ENCODE measurements around the gene RDH8.

DNA sequence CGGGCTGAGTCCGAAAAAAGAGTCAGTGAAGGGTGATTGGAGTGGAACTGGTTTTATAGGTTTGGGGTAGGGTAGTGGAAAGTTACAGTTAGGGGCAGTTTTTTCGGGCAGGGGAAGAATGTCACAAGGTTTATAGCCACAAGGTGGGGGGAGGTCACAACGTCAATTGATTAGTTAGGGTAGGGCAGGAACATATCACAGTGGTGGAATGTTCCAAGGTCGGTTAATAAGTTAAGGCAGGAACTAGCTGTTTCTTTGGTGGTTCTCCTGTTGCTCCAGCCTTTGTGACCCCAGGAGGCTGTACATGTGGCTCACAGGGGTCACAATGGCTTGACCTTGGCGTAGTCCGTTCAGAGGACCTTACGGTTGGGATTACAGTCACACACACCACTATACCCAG lies 20.3 kb downstream of the RDH8 start:
- TF ChIP-seq, protein P1, sequence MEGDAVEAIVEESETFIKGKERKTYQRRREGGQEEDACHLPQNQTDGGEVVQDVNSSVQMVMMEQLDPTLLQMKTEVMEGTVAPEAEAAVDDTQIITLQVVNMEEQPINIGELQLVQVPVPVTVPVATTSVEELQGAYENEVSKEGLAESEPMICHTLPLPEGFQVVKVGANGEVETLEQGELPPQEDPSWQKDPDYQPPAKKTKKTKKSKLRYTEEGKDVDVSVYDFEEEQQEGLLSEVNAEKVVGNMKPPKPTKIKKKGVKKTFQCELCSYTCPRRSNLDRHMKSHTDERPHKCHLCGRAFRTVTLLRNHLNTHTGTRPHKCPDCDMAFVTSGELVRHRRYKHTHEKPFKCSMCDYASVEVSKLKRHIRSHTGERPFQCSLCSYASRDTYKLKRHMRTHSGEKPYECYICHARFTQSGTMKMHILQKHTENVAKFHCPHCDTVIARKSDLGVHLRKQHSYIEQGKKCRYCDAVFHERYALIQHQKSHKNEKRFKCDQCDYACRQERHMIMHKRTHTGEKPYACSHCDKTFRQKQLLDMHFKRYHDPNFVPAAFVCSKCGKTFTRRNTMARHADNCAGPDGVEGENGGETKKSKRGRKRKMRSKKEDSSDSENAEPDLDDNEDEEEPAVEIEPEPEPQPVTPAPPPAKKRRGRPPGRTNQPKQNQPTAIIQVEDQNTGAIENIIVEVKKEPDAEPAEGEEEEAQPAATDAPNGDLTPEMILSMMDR (IDR thresholded peaks at IDR 0.05), result no peak
- TF ChIP-seq POLR2A (IDR thresholded peaks at IDR 0.05; ENCODE audit: low read depth) (no peak), EP300 (IDR thresholded peaks at IDR 0.05) (no peak), POLR2AphosphoS5 (IDR thresholded peaks at IDR 0.05) (no peak)
